ENCODE data around the gene LSS.

Gene LSS

DNA sequence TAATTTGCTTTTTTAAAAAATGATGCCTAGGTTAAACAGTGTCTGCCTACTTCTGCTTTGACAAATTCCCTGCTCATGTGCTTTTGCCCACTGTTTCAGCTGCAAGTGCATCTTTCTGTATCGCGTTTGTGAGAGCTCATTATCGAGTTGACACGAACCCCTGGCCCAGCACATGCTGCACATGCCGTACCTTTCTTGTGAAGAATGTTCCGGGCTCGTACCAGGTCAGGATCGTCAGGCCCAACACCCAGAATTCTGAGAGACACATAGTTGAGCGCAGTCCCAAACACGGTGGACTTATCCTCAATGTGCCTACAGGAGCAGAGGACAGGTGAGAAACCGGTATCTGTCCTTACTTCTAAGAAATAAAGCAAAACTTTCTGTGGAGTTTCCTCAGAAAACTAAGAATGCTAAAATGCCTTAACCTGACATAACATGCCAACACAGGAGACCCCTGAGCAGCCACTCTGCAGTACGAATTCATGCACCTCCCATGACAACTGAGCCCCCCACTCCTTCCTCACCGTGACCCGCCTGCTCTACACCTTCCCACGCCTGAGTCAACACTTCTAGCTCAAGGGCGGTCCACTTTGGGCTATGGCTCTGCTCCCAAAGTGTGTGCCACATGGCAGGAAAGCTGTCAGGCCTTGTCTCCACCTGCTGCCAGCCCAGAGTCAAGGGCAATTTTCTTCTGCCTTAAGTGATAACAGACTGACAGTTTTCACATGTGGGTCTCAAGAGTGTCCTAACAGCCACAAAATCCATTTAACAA lies 6.7 kb downstream of the LSS start:
- no peak for FAIRE-seq

DNA sequence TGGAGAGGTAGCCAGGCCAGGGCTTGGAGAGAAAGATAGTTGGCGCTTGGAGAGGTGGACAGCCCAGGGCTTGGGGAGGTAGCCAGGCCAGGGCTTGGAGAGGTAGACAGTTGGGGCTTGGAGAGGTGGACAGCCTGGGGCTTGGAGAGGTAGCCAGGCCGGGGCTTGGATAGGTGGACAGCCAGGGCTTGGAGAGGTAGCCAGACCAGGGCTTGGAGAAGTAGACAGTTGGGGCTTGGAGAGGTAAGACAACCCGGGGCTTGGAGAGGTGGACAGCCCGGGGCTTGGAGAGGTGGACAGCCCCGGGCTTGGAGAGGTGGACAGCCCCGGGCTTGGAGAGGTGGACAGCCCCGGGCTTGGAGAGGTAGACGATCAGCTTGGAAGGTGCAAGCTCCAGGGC lies 7.7 kb downstream of the LSS start:
- FAIRE-seq (no peak), DNase-seq (ENCODE audit: insufficient read length, low spot score) (no peak)
- no peak for TF ChIP-seq TAF1 (IDR thresholded peaks at IDR 0.05; ENCODE audit: low read depth, low read length)
- no peak for TF ChIP-seq POLR2A (IDR thresholded peaks at IDR 0.05; ENCODE audit: low read depth, low read length)
- TF ChIP-seq POU2F2 (IDR thresholded peaks at IDR 0.05; ENCODE audit: low read depth, low read length), result no peak
- no peak for TF ChIP-seq SPI1 (IDR thresholded peaks at IDR 0.05; ENCODE audit: low read depth, low read length)
- no peak for TF ChIP-seq PAX5 (IDR thresholded peaks at IDR 0.05; ENCODE audit: insufficient read depth, low read length, severe bottlenecking)
- no peak for TF ChIP-seq POLR2AphosphoS5 (IDR thresholded peaks at IDR 0.05; ENCODE audit: low read depth, low read length)

More for the DNA sequence above, 6.7 kb downstream of the LSS start:
- TF ChIP-seq POLR2A (IDR thresholded peaks at IDR 0.05; ENCODE audit: low read depth, low read length) (no peak), TAF1 (IDR thresholded peaks at IDR 0.05; ENCODE audit: low read depth, low read length) (no peak), PAX5 (IDR thresholded peaks at IDR 0.05; ENCODE audit: insufficient read depth, low read length, severe bottlenecking) (no peak), POLR2AphosphoS5 (IDR thresholded peaks at IDR 0.05; ENCODE audit: low read depth, low read length) (no peak), SPI1 (IDR thresholded peaks at IDR 0.05; ENCODE audit: low read depth, low read length) (no peak), POU2F2 (IDR thresholded peaks at IDR 0.05; ENCODE audit: low read depth, low read length) (no peak)
- DNase-seq (ENCODE audit: insufficient read length, low spot score), result no peak

DNA sequence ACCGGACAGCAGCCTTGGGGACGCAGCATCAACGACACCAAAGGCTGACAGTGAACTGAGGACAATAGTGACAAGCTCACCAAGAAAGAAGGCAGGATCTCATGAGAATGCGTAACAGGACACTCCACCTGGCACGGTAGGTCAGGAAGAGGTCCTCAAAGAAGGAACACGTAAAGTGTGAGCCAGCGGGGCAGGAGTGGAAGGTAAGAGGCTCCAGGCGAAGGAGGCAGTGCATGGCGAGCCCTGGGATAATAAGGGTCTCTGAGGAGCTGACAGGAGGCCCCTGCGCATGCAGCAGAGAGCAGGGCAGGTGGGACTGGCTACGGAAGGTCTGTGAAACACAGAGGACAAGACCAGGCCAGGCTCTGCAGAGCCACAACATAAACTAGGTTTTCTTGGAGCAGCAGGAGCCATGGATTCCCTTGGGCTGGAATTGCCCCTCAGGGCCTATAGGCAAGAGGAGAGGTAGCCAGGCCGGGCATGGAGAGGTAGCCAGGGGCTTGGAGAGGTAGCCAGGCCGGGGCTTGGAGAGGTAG lies 8.2 kb downstream of the LSS start:
- TF ChIP-seq POLR2AphosphoS5 (IDR thresholded peaks at IDR 0.05; ENCODE audit: low read depth, low read length) (no peak), TAF1 (IDR thresholded peaks at IDR 0.05; ENCODE audit: low read depth, low read length) (no peak), SPI1 (IDR thresholded peaks at IDR 0.05; ENCODE audit: low read depth, low read length) (no peak), POU2F2 (IDR thresholded peaks at IDR 0.05; ENCODE audit: low read depth, low read length) (no peak), PAX5 (IDR thresholded peaks at IDR 0.05; ENCODE audit: insufficient read depth, low read length, severe bottlenecking) (no peak), POLR2A (IDR thresholded peaks at IDR 0.05; ENCODE audit: low read depth, low read length) (no peak)
- DNase-seq (ENCODE audit: insufficient read length, low spot score), result no peak
- FAIRE-seq, result no peak

DNA sequence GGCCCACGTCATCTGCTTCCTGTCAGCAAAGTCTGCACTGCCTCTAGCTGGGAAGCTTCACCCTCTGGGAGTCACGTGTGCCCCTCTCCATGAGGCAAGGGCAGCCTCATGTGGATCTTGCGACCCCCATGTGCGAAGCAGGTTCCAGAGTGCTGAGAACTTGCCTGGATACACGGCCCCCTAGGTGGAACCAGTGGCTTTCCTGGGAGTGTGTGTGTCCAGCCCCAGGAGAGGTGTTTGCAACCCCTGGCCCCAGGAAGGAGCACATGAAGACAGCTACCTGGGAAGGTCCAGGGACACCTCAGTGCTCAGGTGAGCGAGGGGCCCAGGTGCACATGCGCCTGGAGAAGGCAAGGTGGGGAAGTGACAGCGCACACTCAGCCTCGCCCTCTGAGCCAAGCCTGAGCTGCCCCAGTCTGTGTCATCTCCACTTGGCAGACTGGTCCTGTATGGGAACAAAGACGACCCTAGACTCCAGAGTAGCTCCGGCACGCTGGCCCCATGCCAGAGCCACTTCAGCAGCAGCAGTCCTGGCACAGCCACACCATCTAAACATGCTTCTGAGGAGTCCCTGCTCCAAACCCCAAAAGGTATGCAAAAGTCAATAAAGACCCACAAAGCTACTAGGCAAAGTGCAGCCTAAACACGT lies 8.9 kb downstream of the LSS start:
- no peak for DNase-seq (ENCODE audit: insufficient read length, low spot score)
- no peak for TF ChIP-seq PAX5 (IDR thresholded peaks at IDR 0.05; ENCODE audit: insufficient read depth, low read length, severe bottlenecking)
- no peak for TF ChIP-seq POU2F2 (IDR thresholded peaks at IDR 0.05; ENCODE audit: low read depth, low read length)
- no peak for TF ChIP-seq POLR2AphosphoS5 (IDR thresholded peaks at IDR 0.05; ENCODE audit: low read depth, low read length)
- TF ChIP-seq POLR2A (IDR thresholded peaks at IDR 0.05; ENCODE audit: low read depth, low read length), result no peak
- TF ChIP-seq TAF1 (IDR thresholded peaks at IDR 0.05; ENCODE audit: low read depth, low read length), result no peak
- no peak for TF ChIP-seq SPI1 (IDR thresholded peaks at IDR 0.05; ENCODE audit: low read depth, low read length)
- no peak for FAIRE-seq

DNA sequence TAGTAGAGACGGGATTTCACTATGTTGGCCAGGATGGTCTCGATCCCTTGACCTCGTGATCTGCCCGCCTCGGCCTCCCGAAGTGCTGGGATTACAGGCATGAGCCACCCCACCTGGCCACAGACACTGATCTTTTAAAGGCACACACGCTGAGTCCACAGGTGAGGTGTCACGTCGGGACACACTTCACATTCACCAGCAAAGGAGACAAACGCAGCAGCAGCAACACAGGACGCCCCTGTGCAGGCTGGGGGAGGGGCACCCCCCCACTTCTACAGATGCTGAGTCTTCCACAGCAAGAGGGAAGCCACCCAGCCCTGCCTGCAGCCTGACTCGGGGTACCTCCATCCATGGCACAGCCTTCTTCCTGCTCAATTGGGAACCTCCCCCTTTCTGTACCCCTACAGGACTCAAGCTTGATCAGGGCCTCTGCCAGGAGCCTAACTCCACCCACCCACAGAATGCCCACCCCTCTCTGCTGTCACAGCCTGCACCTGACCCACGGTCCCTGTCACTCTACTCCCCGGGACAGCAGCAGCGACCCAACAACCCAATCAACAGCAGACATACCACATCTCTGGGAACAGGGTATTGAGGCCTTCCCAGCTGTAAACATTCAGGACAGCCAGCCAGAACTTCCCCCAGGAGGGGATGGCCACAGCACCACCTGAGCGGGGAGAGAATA lies 9.5 kb downstream of the LSS start:
- FAIRE-seq, result no peak
- TF ChIP-seq SPI1 (IDR thresholded peaks at IDR 0.05; ENCODE audit: low read depth, low read length), result no peak
- no peak for TF ChIP-seq POLR2AphosphoS5 (IDR thresholded peaks at IDR 0.05; ENCODE audit: low read depth, low read length)
- no peak for TF ChIP-seq POLR2A (IDR thresholded peaks at IDR 0.05; ENCODE audit: low read depth, low read length)
- no peak for TF ChIP-seq TAF1 (IDR thresholded peaks at IDR 0.05; ENCODE audit: low read depth, low read length)
- no peak for TF ChIP-seq PAX5 (IDR thresholded peaks at IDR 0.05; ENCODE audit: insufficient read depth, low read length, severe bottlenecking)
- no peak for DNase-seq (ENCODE audit: insufficient read length, low spot score)

DNA sequence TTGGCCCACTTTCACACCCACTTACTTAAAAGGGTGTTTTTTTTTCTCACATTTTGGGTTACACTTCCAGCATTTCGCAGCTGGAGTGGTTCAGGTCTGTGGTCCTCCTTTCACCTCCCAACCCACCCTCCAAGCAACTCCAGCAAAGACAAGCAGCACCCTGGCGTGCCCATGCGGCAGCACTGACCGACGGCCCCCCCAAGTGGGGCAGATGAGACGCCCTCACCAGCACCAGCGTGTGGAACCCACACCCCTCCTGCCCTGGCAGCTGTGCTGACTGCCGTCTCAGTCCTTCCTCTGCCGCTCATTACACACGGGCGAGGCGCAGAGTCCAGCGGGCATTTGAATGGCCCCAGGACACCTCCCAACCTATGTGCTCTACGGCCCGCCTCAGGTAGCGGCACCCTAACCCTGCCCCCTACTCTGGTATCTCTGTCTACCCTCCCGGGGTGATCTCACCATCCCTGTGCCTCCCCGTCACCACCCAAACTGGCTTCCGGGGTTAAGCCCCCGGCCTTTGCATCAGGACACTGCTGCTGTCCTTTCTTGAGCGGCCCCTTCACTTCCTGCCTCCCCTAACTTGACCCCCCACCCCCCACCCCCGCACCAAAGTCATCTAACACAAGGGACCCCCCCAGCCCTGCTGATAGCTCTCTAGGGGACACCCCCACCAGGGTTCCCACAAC lies 10.9 kb downstream of the LSS start:
- TF ChIP-seq POU2F2 (IDR thresholded peaks at IDR 0.05; ENCODE audit: low read depth, low read length), result no peak
- TF ChIP-seq POLR2AphosphoS5 (IDR thresholded peaks at IDR 0.05; ENCODE audit: low read depth, low read length), result no peak
- TF ChIP-seq TAF1 (IDR thresholded peaks at IDR 0.05; ENCODE audit: low read depth, low read length), result no peak
- TF ChIP-seq POLR2A (IDR thresholded peaks at IDR 0.05; ENCODE audit: low read depth, low read length), result no peak
- FAIRE-seq (no peak), DNase-seq (ENCODE audit: insufficient read length, low spot score) (no peak)

DNA sequence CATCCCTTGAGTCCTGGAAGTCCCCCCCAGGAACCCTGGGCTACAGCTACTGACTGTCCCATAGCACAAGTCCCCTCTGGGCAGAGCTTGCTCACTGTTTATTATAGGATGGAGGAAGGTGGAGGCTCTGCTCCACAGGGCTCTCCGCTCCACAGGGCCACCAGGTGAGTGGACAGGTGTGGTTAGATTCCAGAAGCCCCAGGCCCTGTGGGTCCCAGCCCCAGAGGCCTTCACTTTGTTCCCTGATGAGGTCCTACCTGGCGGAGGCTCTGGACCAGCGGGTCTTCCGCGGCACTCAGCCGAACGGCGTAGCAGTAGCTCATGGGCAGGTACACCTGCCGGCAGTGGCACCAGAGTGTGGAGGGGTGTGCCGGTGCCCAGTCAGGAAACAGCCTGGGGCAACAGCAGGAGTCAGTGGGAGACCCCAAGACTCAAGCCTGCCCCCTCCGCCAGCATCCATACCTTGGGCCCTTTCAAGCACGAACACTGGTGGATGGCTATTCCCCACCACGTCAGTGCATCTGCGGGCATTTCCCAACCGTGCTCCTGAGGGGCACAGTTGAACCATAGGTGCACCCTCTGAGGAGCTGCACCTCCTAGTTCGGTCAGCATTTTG lies 12.3 kb downstream of the LSS start:
- DNase-seq (ENCODE audit: insufficient read length, low spot score), result no peak
- no peak for FAIRE-seq
- TF ChIP-seq TAF1 (IDR thresholded peaks at IDR 0.05; ENCODE audit: low read depth, low read length), result no peak
- TF ChIP-seq SPI1 (IDR thresholded peaks at IDR 0.05; ENCODE audit: low read depth, low read length), result no peak
- TF ChIP-seq PAX5 (IDR thresholded peaks at IDR 0.05; ENCODE audit: insufficient read depth, low read length, severe bottlenecking), result no peak

DNA sequence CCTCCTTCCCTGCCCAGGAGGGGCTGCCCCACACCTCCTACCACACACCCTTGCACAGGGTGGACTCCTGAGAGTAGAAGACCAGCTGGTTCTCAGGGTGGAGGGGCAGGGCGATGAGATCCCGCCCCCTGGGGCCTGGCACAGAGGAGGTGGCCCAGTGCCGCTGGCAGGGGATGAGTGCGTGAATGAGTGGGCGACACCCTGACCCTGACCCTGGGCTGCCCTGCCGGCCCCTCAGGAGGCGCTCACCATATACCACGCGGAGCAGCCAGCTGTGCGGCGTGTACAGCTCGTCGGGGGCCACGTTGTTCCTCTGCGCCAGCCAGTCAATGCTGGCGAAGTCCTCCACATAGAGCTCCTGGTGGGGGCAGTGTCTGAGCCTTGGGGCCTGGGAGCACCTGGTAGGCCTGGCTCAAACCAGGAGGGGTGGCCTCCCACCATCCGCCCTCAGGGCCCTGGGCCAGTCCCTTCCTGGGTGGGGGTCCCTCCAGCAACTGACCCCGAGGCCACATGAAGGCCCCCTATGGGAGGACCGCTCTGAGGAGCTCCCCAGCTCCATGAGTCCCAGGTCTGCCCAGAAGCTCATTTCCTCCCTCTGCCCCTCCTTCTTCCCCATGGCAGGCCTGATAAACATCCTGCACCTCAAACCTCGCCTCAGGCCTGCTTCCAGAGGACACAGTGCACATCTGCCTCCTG lies 13.0 kb downstream of the LSS start:
- TF ChIP-seq PAX5 (IDR thresholded peaks at IDR 0.05; ENCODE audit: insufficient read depth, low read length, severe bottlenecking) (no peak), POLR2AphosphoS5 (IDR thresholded peaks at IDR 0.05; ENCODE audit: low read depth, low read length) (no peak), POLR2A (IDR thresholded peaks at IDR 0.05; ENCODE audit: low read depth, low read length) (no peak), TAF1 (IDR thresholded peaks at IDR 0.05; ENCODE audit: low read depth, low read length) (no peak), SPI1 (IDR thresholded peaks at IDR 0.05; ENCODE audit: low read depth, low read length) (no peak), POU2F2 (IDR thresholded peaks at IDR 0.05; ENCODE audit: low read depth, low read length) (no peak)
- DNase-seq (ENCODE audit: insufficient read length, low spot score), result no peak
- no peak for FAIRE-seq

All from GM12891 (cell line).